CD14-positive monocyte (primary cell): ENCODE data around the gene DDR1. TPM values are rescaled to one million over a fixed set of nuclear protein-coding genes. Genes with fewer than 3 reads are reported as not detected.

ENCODE experiments used
- DNase-seq, 3 donors: peaks; one replicate each; pipeline ENCODE4 v3.0.0-alpha.2; 2011 to 2022
- H2AFZ ChIP-seq: 2 replicates; pipeline ENCODE4 v1.6.0; 2012; ENCODE audit warnings: mild to moderate bottlenecking, low read depth, low read length, inconsistent platforms; ENCODE audit not compliant: insufficient read depth, poor library complexity, severe bottlenecking
- H3K27ac ChIP-seq, 2 donors: 1 replicate in 1 of 2; 2 replicates in 1 of 2; pipeline ENCODE4 v1.5.1; 2012 to 2013; ENCODE audit warnings: low read length in 2 of 2, control low read depth in 1 of 2, inconsistent platforms in 1 of 2, low read depth in 1 of 2, mild to moderate bottlenecking in 1 of 2
- H3K27me3 ChIP-seq, 2 donors: one replicate each; pipeline versions ENCODE4 v1.6.0 to v1.6.1; 2011 to 2013; ENCODE audit warnings: low read length in 2 of 2; ENCODE audit not compliant: control insufficient read depth in 2 of 2, insufficient read depth in 2 of 2
- H3K36me3 ChIP-seq, 2 donors: replicated peaks in 1 of 2; 1 replicate in 1 of 2; 2 replicates in 1 of 2; pipeline versions ENCODE4 v1.5.1 to v1.6.1; 2012 to 2013; ENCODE audit warnings: low read length in 2 of 2, control low read depth in 1 of 2, inconsistent platforms in 1 of 2, mild to moderate bottlenecking in 1 of 2; ENCODE audit not compliant: insufficient read depth in 2 of 2, control insufficient read depth in 1 of 2
- H3K4me1 ChIP-seq, 2 donors: 1 replicate in 1 of 2; 2 replicates in 1 of 2; pipeline versions ENCODE4 v1.5.1 to v1.6.1; 2012 to 2013; ENCODE audit warnings: low read length in 2 of 2, control low read depth in 1 of 2, inconsistent platforms in 1 of 2, mild to moderate bottlenecking in 1 of 2, moderate library complexity in 1 of 2; ENCODE audit not compliant: insufficient read depth in 2 of 2, control insufficient read depth in 1 of 2
- H3K4me2 ChIP-seq: replicated peaks from 2 replicates; pipeline ENCODE3; 2012; ENCODE audit warnings: low read length, moderate library complexity, mild to moderate bottlenecking; ENCODE audit not compliant: poor library complexity, severe bottlenecking; ENCODE audit errors: extremely low read depth
- H3K4me3 ChIP-seq, 3 experiments: fragments of 200-600 bp in 1 of 3; sonication (generic) in 1 of 3; replicated peaks in 1 of 3; 1 replicate in 2 of 3; 2 replicates in 1 of 3; pipeline ENCODE4 v1.5.1; 2011 to 2013; ENCODE audit warnings: low read length in 3 of 3, mild to moderate bottlenecking in 3 of 3, control low read depth in 2 of 3, low read depth in 2 of 3, inconsistent platforms in 1 of 3, moderate library complexity in 1 of 3
- H3K79me2 ChIP-seq: 2 replicates; pipeline ENCODE4 v1.6.0; 2012; ENCODE audit warnings: mild to moderate bottlenecking, control low read depth, inconsistent platforms, low read length, moderate library complexity; ENCODE audit not compliant: insufficient read depth
- H3K9ac ChIP-seq: 2 replicates; pipeline ENCODE4 v1.6.0; 2017; ENCODE audit warnings: low read length, mild to moderate bottlenecking; ENCODE audit not compliant: insufficient read depth, poor library complexity, severe bottlenecking
- H3K9me3 ChIP-seq, 2 donors: replicated peaks in 1 of 2; 1 replicate in 1 of 2; 2 replicates in 1 of 2; pipeline versions ENCODE4 v1.5.1 to v1.6.1; 2012 to 2013; ENCODE audit warnings: low read length in 2 of 2, control low read depth in 1 of 2; ENCODE audit not compliant: control insufficient read depth in 1 of 2, insufficient read depth in 1 of 2
- H4K20me1 ChIP-seq: 2 replicates; pipeline ENCODE4 v1.6.0; 2012; ENCODE audit warnings: mild to moderate bottlenecking, low read length, control low read depth, moderate library complexity; ENCODE audit not compliant: insufficient read depth
- H3K27ac Mint-ChIP-seq, 7 donors: one replicate each; pipeline ENCODE4 v1.8.0; 2020; ENCODE audit warnings: mild to moderate bottlenecking in 7 of 7, mixed read lengths in 7 of 7, moderate library complexity in 6 of 7, inconsistent platforms in 2 of 7
- H3K27me3 Mint-ChIP-seq, 3 donors: one replicate each; pipeline ENCODE4 v1.8.0; 2021 to 2022; ENCODE audit warnings: low read depth in 3 of 3, mild to moderate bottlenecking in 3 of 3, mixed read lengths in 3 of 3, moderate library complexity in 3 of 3, inconsistent platforms in 1 of 3
- H3K36me3 Mint-ChIP-seq, 2 donors: one replicate each; pipeline ENCODE4 v1.8.0; 2020; ENCODE audit warnings: mixed read lengths in 2 of 2, inconsistent platforms in 1 of 2, mild to moderate bottlenecking in 1 of 2
- H3K4me1 Mint-ChIP-seq: one replicate; pipeline ENCODE4 v1.8.0; 2020; ENCODE audit warnings: mild to moderate bottlenecking, mixed read lengths
- H3K4me3 Mint-ChIP-seq, 2 donors: one replicate each; pipeline ENCODE4 v1.8.0; 2020; ENCODE audit warnings: mild to moderate bottlenecking in 2 of 2, mixed read lengths in 2 of 2, moderate library complexity in 1 of 2
- H3K9me3 Mint-ChIP-seq, 7 donors: one replicate each; pipeline ENCODE4 v1.8.0; 2020 to 2022; ENCODE audit warnings: mixed read lengths in 7 of 7, mild to moderate bottlenecking in 6 of 7, moderate library complexity in 6 of 7, inconsistent platforms in 2 of 7
- WGBS: methylation state at CpG from one replicate; pipeline ENCODE4 v1.1.5; 2013; ENCODE audit warnings: missing lambda C conversion rate; ENCODE audit not compliant: insufficient coverage; 5-methylcytosine and 5-hydroxymethylcytosine counted together
- intact Hi-C, 2 donors: fragments of 100-400 bp; cut with micrococcal nuclease; formaldehyde crosslinking; loops; one replicate each; pipeline versions ENCODE4 v1.15.0 to v1.15.1; 2023
- polyA plus RNA-seq, 3 donors: library from polyadenylated mRNA; depleted of rRNA in 1 of 3; unstranded in 2 of 3; stranded (reverse) in 1 of 3; fragments of 300-500 nt in 2 of 3; fragments of >200 nt in 1 of 3; fragmentation: Illumina TruSeq in 2 of 3; gene quantifications; 1 replicate in 2 of 3; 2 replicates in 1 of 3; pipeline ENCODE4 v1.2.3, GENCODE V29; 2012 to 2021
- TF ChIP-seq, protein P1 (sequence below): fragments of 200-600 bp; IDR thresholded peaks from one replicate; pipeline ENCODE4 v1.8.0; 2022; ENCODE audit warnings: antibody characterized with exemption, mild to moderate bottlenecking

DDR1 gene
- polyA plus RNA-seq, 3 donors = 0.39 to 1.0 (median 0.51) TPM

DNA sequence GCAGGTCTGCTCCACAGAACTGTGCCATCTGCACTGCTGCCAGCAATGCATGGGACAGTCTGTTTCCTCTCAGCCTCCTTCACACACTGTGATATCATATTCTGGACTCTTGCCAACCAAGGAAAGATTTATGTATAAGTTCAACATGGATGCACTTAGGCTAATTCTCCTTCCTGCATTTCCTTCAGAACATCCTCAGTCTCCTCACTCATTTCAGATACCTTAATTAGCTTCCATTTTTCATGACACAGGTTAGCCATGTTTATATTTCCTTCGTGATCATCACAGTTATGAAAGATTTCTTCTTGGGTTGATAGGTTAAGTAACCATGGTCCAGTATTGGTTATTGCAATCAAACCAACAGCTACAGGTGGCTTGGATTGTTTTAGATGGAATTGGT lies 46.4 kb upstream of the DDR1 start:
- no peaks in the 10 kb centered on the region for H3K36me3 Mint-ChIP-seq
- H3K27ac ChIP-seq = no peak overlapping the region
- H3K4me2 ChIP-seq = no peak overlapping the region
- peaks cover 25% of the 10 kb centered on the region for H3K4me1 Mint-ChIP-seq
- no peak overlapping the region for H2AFZ ChIP-seq
- H3K27ac Mint-ChIP-seq = no peak overlapping the region
- peaks cover 0 to 1% (median 0%) of the 10 kb centered on the region in 7 donors for H3K9me3 Mint-ChIP-seq
- TF ChIP-seq, protein P1, sequence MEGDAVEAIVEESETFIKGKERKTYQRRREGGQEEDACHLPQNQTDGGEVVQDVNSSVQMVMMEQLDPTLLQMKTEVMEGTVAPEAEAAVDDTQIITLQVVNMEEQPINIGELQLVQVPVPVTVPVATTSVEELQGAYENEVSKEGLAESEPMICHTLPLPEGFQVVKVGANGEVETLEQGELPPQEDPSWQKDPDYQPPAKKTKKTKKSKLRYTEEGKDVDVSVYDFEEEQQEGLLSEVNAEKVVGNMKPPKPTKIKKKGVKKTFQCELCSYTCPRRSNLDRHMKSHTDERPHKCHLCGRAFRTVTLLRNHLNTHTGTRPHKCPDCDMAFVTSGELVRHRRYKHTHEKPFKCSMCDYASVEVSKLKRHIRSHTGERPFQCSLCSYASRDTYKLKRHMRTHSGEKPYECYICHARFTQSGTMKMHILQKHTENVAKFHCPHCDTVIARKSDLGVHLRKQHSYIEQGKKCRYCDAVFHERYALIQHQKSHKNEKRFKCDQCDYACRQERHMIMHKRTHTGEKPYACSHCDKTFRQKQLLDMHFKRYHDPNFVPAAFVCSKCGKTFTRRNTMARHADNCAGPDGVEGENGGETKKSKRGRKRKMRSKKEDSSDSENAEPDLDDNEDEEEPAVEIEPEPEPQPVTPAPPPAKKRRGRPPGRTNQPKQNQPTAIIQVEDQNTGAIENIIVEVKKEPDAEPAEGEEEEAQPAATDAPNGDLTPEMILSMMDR = no peak
- H3K27me3 Mint-ChIP-seq = peaks cover 0 to 2% (median 0%) of the 10 kb centered on the region in 3 donors
- H3K36me3 ChIP-seq = no peaks in the 10 kb centered on the region
- no peaks in the 10 kb centered on the region for H3K79me2 ChIP-seq
- no peak for DNase-seq
- H3K4me3 Mint-ChIP-seq = no peak overlapping the region
- H3K4me3 ChIP-seq = no peak overlapping the region
- H3K4me1 ChIP-seq = peaks cover 13 to 16% of the 10 kb centered on the region in 2 donors
- no peak overlapping the region for H3K9ac ChIP-seq
- no CpG with 5 or more reads among the region's 1 CpG for WGBS
- intact Hi-C loops = no loop called here
- no peaks in the 10 kb centered on the region for H3K27me3 ChIP-seq
- no peaks in the 10 kb centered on the region for H4K20me1 ChIP-seq
- no peaks in the 10 kb centered on the region for H3K9me3 ChIP-seq

DNA sequence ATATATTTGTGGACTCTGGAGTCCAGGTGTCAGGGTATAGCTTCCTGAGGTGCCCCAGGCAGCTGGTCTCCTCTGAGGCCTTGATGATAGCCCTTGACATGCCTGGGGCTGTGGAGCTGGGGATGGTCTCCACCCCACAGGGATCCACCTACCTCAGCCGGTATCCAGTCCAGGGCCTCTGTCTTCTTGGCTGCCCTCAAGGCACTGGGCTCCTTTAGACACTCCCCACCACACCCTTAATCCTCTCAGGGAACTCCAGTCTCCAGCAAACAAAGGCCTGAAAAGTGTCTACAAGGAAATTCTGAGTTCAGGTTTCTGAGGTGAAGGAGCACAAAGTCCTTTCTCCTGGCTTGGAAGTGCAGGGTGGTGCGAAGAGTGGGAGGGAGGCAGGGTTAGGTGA lies 44.6 kb upstream of the DDR1 start:
- Histone ChIP-seq H3K79me2 (no peaks in the 10 kb centered on the region), H2AFZ (no peak overlapping the region), H3K27ac (no peak overlapping the region), H3K9ac (no peak overlapping the region), H4K20me1 (no peaks in the 10 kb centered on the region), H3K4me3 (no peak overlapping the region), H3K4me2 (no peak overlapping the region), H3K4me1 (peaks cover 13 to 16% of the 10 kb centered on the region in 2 donors), H3K27me3 (no peaks in the 10 kb centered on the region), H3K36me3 (no peaks in the 10 kb centered on the region), H3K9me3 (no peaks in the 10 kb centered on the region)
- Mint-ChIP-seq H3K4me1 (peaks cover 29% of the 10 kb centered on the region), H3K9me3 (no peaks in the 10 kb centered on the region), H3K4me3 (no peak overlapping the region), H3K27me3 (peaks cover 4 to 6% (median 6%) of the 10 kb centered on the region in 3 donors), H3K27ac (no peak overlapping the region), H3K36me3 (no peaks in the 10 kb centered on the region)
- TF ChIP-seq, protein P1 = no peak
- intact Hi-C loops = loop anchor here in 1 of 2 donors (5.0 kb wide), 1 partner anchor 43 kb away; the partner anchor contains the start of gene DDR1
- DNase-seq = no peak
- no CpG with 5 or more reads among the region's 2 CpGs for WGBS
